ENCODE data around the gene RMND5B. TPM values are rescaled to one million over a fixed set of nuclear protein-coding genes. Genes with fewer than 3 reads are reported as not detected.
"Not testable (repeated sequence)": the region's sequence is repeated elsewhere in the genome, so short reads cannot be mapped to it uniquely, and the experiment has no call there.

RMND5B gene, protein sequence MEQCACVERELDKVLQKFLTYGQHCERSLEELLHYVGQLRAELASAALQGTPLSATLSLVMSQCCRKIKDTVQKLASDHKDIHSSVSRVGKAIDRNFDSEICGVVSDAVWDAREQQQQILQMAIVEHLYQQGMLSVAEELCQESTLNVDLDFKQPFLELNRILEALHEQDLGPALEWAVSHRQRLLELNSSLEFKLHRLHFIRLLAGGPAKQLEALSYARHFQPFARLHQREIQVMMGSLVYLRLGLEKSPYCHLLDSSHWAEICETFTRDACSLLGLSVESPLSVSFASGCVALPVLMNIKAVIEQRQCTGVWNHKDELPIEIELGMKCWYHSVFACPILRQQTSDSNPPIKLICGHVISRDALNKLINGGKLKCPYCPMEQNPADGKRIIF
- total RNA-seq (10 to 100 TPM; 38.6 to 39.0 TPM), polyA plus RNA-seq (10 to 100 TPM; 23.4 to 28.5 TPM)

DNA sequence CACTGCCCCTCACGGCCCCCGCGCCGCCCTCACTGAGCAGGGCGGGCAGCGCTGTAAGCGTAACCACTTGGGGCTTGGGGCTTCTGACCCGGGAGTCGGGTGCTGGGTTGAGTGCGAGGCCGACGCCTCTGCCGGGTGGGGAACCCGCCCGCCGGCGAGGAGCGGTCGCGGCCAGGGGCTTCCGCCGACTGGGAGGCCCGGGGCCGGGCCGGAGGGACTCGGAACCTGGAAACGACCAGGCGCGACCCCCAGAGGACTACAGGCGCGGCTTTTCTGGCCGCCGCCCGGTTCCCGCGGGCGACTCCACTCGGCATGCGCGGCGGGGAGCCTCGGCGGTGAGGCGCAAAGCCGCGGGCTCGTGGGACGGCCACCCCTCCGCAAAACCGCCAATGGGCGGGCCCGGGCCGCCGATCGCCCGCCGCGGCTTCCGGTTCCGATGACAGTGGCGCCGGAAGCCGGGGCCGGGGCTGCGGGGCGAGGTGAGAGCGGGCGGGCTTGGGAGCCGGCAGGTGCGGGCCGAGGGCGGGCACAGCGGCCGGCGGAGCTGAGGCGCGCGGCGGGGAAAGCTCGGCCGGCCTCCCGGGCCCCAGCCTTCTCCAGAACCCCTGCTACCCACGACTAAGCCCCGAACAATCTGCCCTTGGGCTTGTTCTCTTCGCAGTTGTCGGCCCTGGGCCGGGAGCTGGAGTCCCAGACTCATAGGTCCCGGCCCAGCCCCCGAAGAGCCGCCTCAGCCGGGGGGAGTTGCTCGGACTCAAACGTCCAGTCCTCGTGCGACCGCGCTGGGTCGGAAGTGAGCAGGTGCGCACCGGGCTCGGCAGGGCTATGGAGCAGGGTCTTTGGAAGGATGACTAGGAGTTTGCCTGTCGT is at the start of gene RMND5B:
Gene RMND5B, plus strand, starts transcription at position 439 of the 870 bp plus-strand sequence. CDS start 7,106 bp downstream, outside the sequence.
- no peaks in the 10 kb centered on the region for H3K27me3 Mint-ChIP-seq
- Histone ChIP-seq H3K36me3 (ENCODE audit: insufficient read depth, low read length) (peaks cover 6% of the 10 kb centered on the region), H3K4me3 (ENCODE audit: low read length in 2 of 2) (peak within 1 kb of the TSS; percentile 69), H3K27ac (ENCODE audit: low read depth, low read length) (peak within 1 kb of the TSS; percentile 70), H3K9me3 (ENCODE audit: control insufficient read depth in 1 of 2, low read length in 2 of 2) (no peaks in the 10 kb centered on the region), H3K27me3 (ENCODE audit: insufficient read depth, low read length) (no peaks in the 10 kb centered on the region), H3K4me1 (ENCODE audit: insufficient read depth, low read length) (peaks cover 8% of the 10 kb centered on the region)
- H3K9me3 Mint-ChIP-seq: no peaks in the 10 kb centered on the region
- H3K36me3 Mint-ChIP-seq: peaks cover 0 to 16% of the 10 kb centered on the region in 2 donors
- peak within 1 kb of the TSS; percentile 70 to 96 (median 92) for H3K27ac Mint-ChIP-seq
- H3K4me1 Mint-ChIP-seq: peaks cover 17 to 31% (median 24%) of the 10 kb centered on the region in 4 donors
- DNase-seq: peak; percentile 78 to 82 (median 79)
- peak within 1 kb of the TSS; percentile 84 to 93 (median 90) for H3K4me3 Mint-ChIP-seq
- ChIA-PET CTCF (ENCODE audit: partially characterized antibody) (interaction anchor here (1.3 to 3.2 kb wide), 3 partner anchors 10 to 55 kb away, joined by 3 to 12 read pairs (median 3); no protein-coding TSS in a partner anchor), POLR2A (ENCODE audit: partially characterized antibody) (interaction anchor here (0.7 to 2.0 kb wide), 10 partner anchors 8 to 23 kb away, joined by 3 to 20 read pairs (median 4); partner anchors contain the start of gene NHP2)
- intact Hi-C loops (cut with micrococcal nuclease): loop anchor here (1.0 kb wide), 3 partner anchors 10 to 22 kb away; partner anchors contain the start of genes N4BP3 and NHP2

GRCh38 chr5:178081571-178082243 is 49.1 kb upstream of the RMND5B start:
- H3K9me3 Mint-ChIP-seq: no peaks in the 10 kb centered on the region
- CTCF ChIA-PET (ENCODE audit: partially characterized antibody): interaction anchor here (1.6 to 10.3 kb wide), 2 partner anchors 19 to 69 kb away, joined by 3 to 283 read pairs; partner anchors contain the start of gene NHP2
- H3K27ac Mint-ChIP-seq: no peak overlapping the region

DNA sequence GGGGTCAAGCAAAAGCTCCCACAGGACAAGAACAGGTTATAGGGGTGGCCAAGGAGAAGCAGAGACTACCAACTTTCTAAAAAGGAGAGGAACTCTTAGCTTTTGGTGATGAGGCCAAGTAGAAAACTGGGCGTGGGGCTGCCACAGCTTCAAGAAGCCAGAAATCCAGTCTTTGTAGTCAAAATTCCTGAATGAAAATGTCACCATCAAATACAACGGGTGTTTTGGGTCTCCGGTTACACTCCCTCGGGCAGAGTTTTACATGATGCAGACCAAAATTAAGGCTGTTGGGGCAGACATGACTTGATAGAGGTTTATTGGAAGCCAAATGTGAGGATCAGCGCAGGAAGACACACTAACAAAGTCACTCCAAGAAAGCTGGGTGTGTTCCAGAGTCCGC is 46.9 kb upstream of the RMND5B start:
- Histone ChIP-seq H3K27ac (ENCODE audit: low read depth, low read length) (no peak overlapping the region), H3K36me3 (ENCODE audit: insufficient read depth, low read length) (no peaks in the 10 kb centered on the region), H3K9me3 (ENCODE audit: control insufficient read depth in 1 of 2, low read length in 2 of 2) (no peaks in the 10 kb centered on the region), H3K4me3 (ENCODE audit: low read length in 2 of 2) (no peak overlapping the region), H3K4me1 (ENCODE audit: insufficient read depth, low read length) (no peaks in the 10 kb centered on the region), H3K27me3 (ENCODE audit: insufficient read depth, low read length) (no peaks in the 10 kb centered on the region)
- H3K27me3 Mint-ChIP-seq: peaks cover 11 to 17% of the 10 kb centered on the region in 2 donors
- POLR2A ChIA-PET (ENCODE audit: partially characterized antibody): no interaction called here
- peaks cover 0 to 2% (median 0%) of the 10 kb centered on the region in 4 donors for H3K4me1 Mint-ChIP-seq
- DNase-seq: no peak
- H3K9me3 Mint-ChIP-seq: no peaks in the 10 kb centered on the region
- no peak overlapping the region for H3K27ac Mint-ChIP-seq
- intact Hi-C loops (cut with micrococcal nuclease): no loop called here
- H3K4me3 Mint-ChIP-seq: no peak overlapping the region
- H3K36me3 Mint-ChIP-seq: no peaks in the 10 kb centered on the region
- CTCF ChIA-PET (ENCODE audit: partially characterized antibody): no interaction called here

More at GRCh38 chr5:178081571-178082243, 49.1 kb upstream of the RMND5B start:
- no peaks in the 10 kb centered on the region for H3K36me3 ChIP-seq (ENCODE audit: insufficient read depth, low read length)
- H3K4me1 ChIP-seq (ENCODE audit: insufficient read depth, low read length): no peaks in the 10 kb centered on the region
- no peaks in the 10 kb centered on the region for H3K27me3 ChIP-seq (ENCODE audit: insufficient read depth, low read length)
- Mint-ChIP-seq H3K4me3 (no peak overlapping the region), H3K4me1 (peaks cover 0 to 2% (median 0%) of the 10 kb centered on the region in 4 donors), H3K36me3 (no peaks in the 10 kb centered on the region), H3K27me3 (peaks cover 9 to 13% of the 10 kb centered on the region in 2 donors)
- intact Hi-C loops (cut with micrococcal nuclease): no loop called here
- H3K4me3 ChIP-seq (ENCODE audit: low read length in 2 of 2): no peak overlapping the region
- no peaks in the 10 kb centered on the region for H3K9me3 ChIP-seq (ENCODE audit: control insufficient read depth in 1 of 2, low read length in 2 of 2)
- POLR2A ChIA-PET (ENCODE audit: partially characterized antibody): no interaction called here
- H3K27ac ChIP-seq (ENCODE audit: low read depth, low read length): no peak overlapping the region
- no peak for DNase-seq

DNA sequence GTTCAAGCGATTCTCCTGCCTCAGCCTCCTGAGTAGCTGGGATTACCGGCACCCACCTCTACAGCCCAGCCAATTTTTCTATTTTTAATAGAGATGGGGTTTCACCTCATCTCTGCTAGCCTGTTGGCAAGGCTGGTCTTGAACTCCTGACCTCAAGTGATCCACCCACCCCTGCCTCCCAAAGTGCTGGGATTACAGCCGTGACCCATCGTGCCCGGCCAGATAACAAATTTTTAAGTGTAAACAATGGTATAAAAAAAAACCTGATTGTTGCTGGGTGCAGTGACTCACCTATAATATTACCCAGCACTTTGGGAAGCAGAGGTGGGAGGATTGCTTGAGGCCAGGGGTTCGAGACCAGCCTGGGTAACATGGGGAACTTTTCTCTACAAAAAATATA is 45.5 kb upstream of the RMND5B start:
- H3K9me3 Mint-ChIP-seq: no peaks in the 10 kb centered on the region

DNA sequence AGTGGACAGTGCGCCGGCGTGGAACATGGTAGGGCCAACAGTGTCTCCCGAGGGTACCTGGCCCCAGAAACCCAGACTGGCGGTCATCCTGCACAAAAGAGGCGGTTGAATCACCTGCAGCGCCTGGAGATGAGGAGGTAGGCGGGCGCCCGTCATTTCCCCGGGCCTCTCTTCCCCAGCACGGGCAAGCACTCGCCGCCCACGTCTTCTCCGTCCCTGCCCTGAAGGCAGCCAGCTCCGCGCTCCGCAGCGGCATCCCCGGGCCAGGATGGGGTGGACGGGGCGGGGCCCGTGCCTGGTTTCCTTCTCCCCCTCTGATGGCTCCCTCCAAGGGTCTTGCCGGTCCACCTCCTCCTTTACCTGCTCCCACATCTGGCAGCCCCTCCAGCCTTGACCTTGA is 44.5 kb upstream of the RMND5B start:
- Mint-ChIP-seq H3K4me3 (no peak overlapping the region), H3K27me3 (peaks cover 11 to 20% of the 10 kb centered on the region in 2 donors), H3K36me3 (no peaks in the 10 kb centered on the region), H3K9me3 (peaks cover 0 to 2% (median under 1%) of the 10 kb centered on the region in 8 donors), H3K27ac (no peak overlapping the region), H3K4me1 (peaks cover 0 to 2% (median 0%) of the 10 kb centered on the region in 4 donors)
- POLR2A ChIA-PET (ENCODE audit: partially characterized antibody): no interaction called here
- Histone ChIP-seq H3K4me1 (ENCODE audit: insufficient read depth, low read length) (no peaks in the 10 kb centered on the region), H3K27ac (ENCODE audit: low read depth, low read length) (no peak overlapping the region), H3K9me3 (ENCODE audit: control insufficient read depth in 1 of 2, low read length in 2 of 2) (no peaks in the 10 kb centered on the region), H3K4me3 (ENCODE audit: low read length in 2 of 2) (no peak overlapping the region), H3K27me3 (ENCODE audit: insufficient read depth, low read length) (no peaks in the 10 kb centered on the region), H3K36me3 (ENCODE audit: insufficient read depth, low read length) (no peaks in the 10 kb centered on the region)
- DNase-seq: no peak
- CTCF ChIA-PET (ENCODE audit: partially characterized antibody): no interaction called here
- intact Hi-C loops (cut with micrococcal nuclease): no loop called here

More for the DNA sequence above, 45.5 kb upstream of the RMND5B start:
- H3K27me3 Mint-ChIP-seq: peaks cover 11 to 20% of the 10 kb centered on the region in 2 donors
- H3K27ac Mint-ChIP-seq: no peak overlapping the region
- no peaks in the 10 kb centered on the region for H3K36me3 Mint-ChIP-seq
- Histone ChIP-seq H3K4me1 (ENCODE audit: insufficient read depth, low read length) (no peaks in the 10 kb centered on the region), H3K27me3 (ENCODE audit: insufficient read depth, low read length) (no peaks in the 10 kb centered on the region), H3K36me3 (ENCODE audit: insufficient read depth, low read length) (no peaks in the 10 kb centered on the region), H3K27ac (ENCODE audit: low read depth, low read length) (no peak overlapping the region), H3K4me3 (ENCODE audit: low read length in 2 of 2) (no peak overlapping the region), H3K9me3 (ENCODE audit: control insufficient read depth in 1 of 2, low read length in 2 of 2) (no peaks in the 10 kb centered on the region)
- no peak overlapping the region for H3K4me3 Mint-ChIP-seq
- peaks cover 0 to 2% (median 0%) of the 10 kb centered on the region in 4 donors for H3K4me1 Mint-ChIP-seq
- DNase-seq: no peak
- CTCF ChIA-PET (ENCODE audit: partially characterized antibody): interaction anchor here (0.9 kb wide), 2 partner anchors 10 to 21 kb away, joined by 3 to 4 read pairs; no protein-coding TSS in a partner anchor
- intact Hi-C loops (cut with micrococcal nuclease): no loop called here
- POLR2A ChIA-PET (ENCODE audit: partially characterized antibody): no interaction called here

DNA sequence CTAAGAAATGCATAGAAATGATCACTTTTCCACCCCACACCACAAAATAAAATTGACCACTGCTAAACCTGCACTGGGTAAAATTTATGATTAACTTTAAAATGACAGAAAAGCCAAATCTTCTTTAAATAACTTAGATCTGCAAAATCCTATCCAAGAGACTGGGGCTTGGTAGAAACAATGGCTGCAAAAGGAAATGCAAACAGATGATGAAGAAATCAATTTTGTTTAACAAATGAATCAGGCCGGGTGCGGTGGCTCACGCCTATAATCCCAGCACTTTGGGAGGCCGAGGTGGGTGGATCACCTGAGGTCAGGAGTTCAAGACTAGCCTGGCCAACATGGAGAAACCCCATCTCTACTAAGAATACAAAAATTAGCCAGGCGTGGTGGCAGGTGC is 43.6 kb upstream of the RMND5B start:
- H3K4me1 ChIP-seq (ENCODE audit: insufficient read depth, low read length); H3K36me3 ChIP-seq (ENCODE audit: insufficient read depth, low read length); H3K9me3 Mint-ChIP-seq; intact Hi-C loops (cut with micrococcal nuclease); DNase-seq; POLR2A ChIA-PET (ENCODE audit: partially characterized antibody); H3K4me1 Mint-ChIP-seq; H3K4me3 Mint-ChIP-seq; H3K9me3 ChIP-seq (ENCODE audit: control insufficient read depth in 1 of 2, low read length in 2 of 2); H3K4me3 ChIP-seq (ENCODE audit: low read length in 2 of 2); H3K27ac Mint-ChIP-seq; CTCF ChIA-PET (ENCODE audit: partially characterized antibody); H3K27me3 ChIP-seq (ENCODE audit: insufficient read depth, low read length); H3K27ac ChIP-seq (ENCODE audit: low read depth, low read length); H3K36me3 Mint-ChIP-seq: not testable (repeated sequence)
- H3K27me3 Mint-ChIP-seq: peaks cover 8 to 20% of the 10 kb centered on the region in 2 donors
